ENCODE measurements around the gene MYH11.
A peak's percentile ranks its signal among the peaks of the same experiment; 100 is the strongest.
"Not testable (repeated sequence)": the region's sequence is repeated elsewhere in the genome, so short reads cannot be mapped to it uniquely, and the experiment has no call there.

Gene MYH11

DNA sequence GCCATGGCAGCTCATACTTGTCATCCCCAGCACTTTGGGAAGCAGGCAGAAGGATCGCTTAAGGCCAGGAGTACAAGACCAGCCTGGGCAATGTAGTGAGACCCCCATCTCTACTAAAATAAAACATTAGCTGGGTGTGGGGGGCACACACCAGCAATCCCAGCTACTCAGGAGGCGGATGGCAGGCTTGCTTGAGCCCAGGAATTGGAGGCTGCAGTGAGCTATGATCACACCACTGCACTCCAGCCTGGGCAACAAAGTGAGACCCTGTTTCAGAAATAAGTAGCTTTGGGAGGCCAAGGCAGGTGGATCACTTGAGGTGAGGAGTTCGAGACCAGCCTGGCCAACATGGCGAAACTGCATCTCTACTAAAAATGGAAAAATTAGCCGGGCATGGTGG, 129.1 kb downstream of the MYH11 start:
- DNase-seq; intact Hi-C loops (cut with DNase I): not testable (repeated sequence)

DNA sequence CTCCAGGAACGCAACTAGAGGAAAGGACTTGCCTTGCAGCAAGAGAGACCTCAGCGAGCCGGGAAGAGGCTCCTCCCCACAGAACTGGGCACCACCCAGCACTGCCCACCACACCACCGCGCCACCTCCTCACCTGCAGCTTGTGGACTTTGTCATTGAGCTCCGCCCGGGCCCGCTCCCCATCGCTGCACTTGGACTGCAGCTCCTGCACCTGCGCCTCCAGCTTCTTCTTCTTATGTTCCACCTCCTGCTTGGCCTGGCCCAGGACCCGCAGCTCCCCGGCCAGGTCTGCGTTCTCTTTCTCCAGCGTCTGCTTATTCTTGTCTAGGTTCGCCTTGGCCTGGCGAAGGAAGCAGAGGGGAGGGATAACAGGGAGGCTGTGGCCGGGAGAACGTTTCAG, 130.1 kb downstream of the MYH11 start:
- intact Hi-C loops (cut with DNase I) = no loop called here
- no peak for DNase-seq

DNA sequence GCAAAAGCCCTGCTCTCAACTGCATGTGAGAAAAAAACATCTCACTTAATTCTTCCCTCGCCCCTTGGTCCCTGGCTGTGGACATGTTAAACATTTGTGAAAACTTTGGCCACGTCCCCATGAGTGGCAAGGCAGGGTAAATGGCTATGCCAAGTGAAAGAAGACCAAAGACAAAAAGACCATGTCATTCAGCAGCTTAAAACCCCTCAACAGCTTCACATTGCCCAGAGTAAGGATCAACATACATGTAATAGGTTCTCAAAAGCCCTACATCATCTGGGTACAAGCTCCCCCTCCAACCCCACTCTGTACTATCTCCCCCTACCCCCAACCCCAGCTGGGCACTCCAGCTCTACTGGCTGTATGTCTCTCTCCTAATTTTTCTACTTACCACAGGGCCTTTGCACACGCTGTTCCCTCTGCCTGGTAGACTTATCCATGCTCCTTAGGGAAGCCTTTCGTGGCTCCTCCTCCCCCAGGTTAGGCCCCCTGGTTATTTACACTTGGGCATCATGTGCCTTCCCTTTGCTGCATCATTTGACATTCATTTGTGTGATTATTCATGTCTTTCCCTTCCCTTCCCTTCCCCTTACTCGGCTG, 131.1 kb downstream of the MYH11 start:
- intact Hi-C loops (cut with DNase I) = no loop called here
- no peak for DNase-seq

DNA sequence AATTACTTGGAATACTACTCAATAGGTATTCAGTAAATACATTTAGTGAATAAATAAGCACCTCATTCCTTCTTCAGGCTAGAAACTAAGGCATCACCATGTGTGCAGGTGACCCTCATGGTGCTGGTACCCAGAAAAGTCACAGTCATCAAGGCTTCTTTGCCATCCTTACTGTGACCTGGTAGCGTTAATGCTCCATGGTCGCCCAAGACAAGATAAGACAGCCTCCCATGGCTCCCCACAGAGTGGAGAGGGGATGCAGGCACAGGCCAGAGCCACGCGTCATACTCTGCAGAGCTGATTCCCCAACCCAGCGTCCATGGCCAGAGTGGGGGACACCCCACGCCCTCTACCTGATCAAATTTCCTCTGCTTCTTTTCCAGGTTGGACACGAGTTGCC, 133.0 kb downstream of the MYH11 start:
- no peak for DNase-seq
- intact Hi-C loops (cut with DNase I) = no loop called here

DNA sequence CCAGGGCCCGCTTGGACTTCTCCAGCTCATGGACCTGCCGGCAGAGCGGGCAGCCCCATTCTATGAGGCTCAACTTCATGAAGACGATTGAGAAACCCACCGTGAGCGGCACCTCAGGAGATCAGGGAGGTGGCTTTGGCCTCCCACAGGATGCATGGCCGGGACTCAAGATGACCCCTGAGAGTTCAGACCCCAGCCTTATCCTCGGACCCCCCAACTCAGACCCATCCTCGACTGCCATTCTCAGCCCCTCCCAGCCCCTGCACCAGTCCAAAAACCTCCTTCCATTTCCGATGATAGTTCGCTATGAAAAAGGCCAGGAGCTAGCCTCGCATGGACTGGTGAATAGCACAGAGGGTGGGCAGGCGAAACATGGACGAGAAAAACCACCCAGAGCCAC, 135.8 kb downstream of the MYH11 start:
- intact Hi-C loops (cut with DNase I) = no loop called here
- no peak for DNase-seq

DNA sequence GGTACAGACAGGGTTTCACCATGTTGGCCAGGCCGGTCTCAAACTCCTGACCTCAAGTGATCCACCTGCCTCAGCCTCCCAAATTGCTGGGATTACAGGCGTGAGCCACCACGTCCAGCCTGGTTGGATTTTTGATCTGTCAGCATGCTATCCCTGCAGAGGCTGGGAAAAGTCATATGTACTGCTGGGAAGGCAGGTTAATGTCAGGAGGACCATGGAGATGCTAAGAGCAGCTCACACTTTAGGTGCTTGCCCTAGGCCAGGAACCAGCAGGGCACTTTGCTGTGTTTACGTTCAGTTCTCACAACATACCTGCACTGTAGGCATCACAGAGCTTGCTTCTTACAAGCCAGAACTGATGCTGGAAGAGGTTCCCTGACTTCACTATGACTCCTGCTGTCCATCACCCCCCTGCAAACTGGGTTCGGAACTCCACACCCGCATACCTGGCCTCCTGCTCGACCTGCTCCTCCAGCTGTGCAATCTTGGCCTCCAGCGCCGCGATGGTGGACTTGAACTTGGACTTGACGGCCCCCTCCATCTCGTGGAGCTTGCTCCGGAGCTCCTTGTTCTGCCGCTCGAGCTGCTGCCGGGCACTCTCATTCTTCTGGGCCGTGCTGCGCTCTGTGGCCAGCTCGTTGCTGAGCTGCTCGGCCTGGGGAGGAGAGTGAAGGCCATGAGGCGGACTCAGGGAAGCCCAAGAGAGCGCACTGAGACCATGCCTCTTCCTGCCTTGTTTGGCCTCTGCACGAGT, 140.0 kb downstream of the MYH11 start:
- DNase-seq = no peak
- intact Hi-C loops (cut with DNase I) = no loop called here

DNA sequence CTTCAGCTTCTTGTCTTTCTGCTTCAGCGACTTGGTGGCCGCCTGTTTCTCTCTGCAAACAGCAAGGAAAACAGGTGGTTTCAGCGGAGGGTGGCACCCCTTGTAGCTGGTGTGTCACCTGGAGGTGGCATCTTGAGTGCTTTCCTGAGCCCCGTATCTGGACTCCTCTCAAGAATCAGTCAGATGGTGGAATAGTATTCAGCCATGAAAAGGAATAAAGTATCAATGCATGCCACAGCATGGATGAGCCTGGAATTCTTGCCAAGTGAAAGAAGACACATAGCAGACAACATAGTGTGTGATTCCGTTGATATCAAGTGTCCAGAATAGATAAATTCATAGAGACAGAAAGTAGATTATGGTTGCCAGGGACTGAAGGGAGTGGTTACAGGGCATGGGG, 141.6 kb downstream of the MYH11 start:
- DNase-seq = no peak
- intact Hi-C loops (cut with DNase I) = no loop called here

DNA sequence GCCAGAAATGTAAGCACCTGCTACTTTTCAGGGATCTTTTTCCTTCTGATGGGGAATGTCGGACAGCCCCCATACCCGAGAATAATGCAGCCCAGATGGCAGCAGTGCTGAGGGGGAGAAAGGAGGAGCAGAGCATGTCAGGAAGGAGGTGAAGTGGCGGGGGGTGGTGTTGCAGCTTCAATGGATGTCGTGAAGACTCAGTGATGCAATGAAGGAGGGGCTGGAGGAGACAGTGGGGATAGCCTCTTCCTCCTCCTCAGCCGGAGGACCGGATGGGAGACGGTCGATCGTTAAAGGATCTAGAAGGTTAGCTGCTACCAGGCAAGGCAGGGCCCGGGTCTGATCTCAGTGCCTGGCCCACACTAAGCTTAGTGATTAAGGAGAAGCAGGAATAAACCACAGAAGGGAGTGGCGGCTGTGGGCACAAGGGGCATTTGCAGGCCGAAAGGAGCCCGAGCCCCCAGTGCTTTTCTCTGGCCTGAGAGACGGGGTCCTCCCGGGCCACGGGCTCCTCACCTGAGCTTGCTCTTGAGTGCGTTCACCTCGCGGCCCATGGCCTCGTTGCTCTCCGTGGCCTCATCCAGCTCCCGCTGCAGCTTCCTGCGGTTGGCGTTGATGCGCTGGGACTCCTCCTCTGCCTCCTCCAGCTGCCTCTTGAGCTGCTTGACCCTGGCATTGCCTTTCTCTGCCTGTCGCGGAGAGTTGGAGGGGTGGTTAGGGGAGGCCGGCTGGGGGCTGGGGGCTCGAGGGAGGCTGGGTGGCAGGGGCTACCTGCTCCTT, 142.2 kb downstream of the MYH11 start:
- intact Hi-C loops (cut with DNase I) = no loop called here

DNA sequence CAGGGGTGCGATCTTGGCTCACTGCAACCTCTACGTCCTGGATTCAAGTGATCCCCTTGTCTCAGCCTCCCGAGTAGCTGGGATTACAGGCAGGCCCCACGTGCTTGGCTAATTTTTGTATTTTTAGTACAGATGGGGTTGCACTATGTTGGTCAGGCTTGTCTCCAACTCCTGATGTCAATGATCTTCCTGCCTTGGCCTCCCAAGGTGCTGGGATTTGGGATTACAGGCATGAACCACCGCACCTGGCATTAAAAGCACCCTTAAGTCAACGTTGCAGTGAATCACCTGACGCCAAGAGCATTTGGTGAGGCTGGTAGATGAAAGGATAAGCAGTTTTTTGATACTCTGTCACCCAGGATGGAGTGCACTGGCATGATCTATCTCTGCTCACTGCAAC, 147.8 kb downstream of the MYH11 start:
- intact Hi-C loops (cut with DNase I) = loop anchor here (10.0 kb wide), 3 partner anchors 104 to 284 kb away; no protein-coding TSS in a partner anchor
- no peak for DNase-seq

More for the DNA sequence above, 142.2 kb downstream of the MYH11 start:
- no peak for DNase-seq

DNA sequence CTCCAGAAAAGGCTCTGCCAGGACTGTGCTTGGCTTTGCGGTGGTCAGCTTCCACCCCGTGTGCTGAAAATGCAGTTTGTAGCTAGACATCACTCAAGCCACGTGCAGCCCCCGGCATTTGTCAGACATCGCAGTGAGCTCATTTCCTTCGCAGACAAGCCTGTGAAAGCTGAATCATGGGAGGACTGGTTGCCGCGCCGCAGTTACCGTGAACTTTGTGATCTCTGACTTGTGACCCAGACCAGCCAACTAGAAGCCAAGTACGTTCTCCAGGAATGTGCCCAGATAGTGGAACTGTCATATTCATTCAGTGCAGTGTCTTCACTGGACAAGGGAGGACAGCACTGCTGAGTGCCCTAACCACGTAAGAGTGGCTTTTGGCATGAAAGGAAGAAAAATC, 148.7 kb downstream of the MYH11 start:
- DNase-seq = no peak
- intact Hi-C loops (cut with DNase I) = loop anchor here (10.0 kb wide), 3 partner anchors 103 to 283 kb away; no protein-coding TSS in a partner anchor

DNA sequence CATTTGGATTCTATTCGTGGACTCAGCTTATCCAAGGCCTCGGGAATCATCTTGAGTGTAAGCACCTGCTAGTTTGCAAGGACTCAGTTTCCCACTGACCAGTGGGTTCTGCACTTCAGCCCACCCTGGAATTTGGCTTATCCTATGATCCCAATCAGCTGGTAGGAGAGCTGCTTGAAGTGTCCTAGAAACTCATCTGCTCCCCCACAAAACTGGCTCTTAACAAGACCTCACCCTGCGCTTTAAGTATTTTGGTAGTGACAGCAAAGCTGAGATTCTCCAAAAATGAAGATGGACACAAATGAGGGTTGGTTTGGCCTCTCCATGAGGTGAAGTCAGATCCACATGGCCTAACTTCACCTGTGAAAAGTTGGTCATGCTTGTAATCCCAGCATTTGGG, 149.5 kb downstream of the MYH11 start:
- intact Hi-C loops (cut with DNase I) = loop anchor here (10.0 kb wide), 3 partner anchors 103 to 283 kb away; no protein-coding TSS in a partner anchor
- DNase-seq = no peak

DNA sequence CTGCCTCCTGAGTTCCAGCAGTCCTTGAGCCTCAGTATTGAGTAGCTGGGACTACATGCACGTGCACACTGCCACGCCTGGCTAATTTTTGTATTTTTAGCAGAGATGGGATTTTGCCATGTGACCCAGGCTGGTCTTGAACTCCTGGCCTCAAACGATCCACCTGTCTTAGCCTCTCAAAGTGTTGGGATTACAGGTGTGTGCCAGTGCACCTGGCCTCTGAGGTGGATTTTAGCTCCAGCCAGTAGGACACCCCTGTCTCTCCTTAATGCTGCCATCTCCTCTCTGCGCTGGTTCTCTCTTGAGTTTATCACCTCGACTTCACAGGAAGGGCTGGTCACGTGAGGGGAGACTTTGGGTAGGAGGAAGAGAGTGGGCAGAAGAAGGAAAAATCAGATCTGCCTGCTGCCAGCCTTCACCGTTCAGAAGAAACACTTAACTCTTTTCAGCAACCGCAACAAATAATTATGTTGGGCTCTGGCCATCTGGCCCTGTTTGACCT, 151.7 kb downstream of the MYH11 start:
- no peak for DNase-seq
- intact Hi-C loops (cut with DNase I) = loop anchor here (10.0 kb wide), 3 partner anchors 100 to 280 kb away; no protein-coding TSS in a partner anchor

DNA sequence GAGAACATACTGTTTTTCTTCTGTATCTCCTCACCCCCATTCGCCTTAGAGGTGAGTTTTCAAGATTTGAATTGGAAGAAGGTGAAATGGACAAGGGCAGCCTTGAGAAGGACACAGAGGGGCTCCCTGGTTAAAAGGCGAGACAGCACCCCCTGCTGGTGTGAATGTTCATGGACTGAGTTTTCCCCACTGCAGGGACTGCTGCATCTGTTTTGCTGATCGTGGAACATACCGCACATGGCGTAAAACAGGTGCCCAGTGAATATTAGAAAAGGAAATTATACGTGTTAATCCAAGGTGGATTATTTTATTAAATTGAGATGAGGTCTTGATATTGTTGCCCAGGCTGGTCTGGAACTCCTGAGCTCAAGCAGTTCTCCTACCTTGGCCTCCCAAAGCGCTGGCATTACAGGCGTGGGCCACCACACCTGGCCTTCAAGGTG, 152.3 kb downstream of the MYH11 start:
- peak; percentile 43 to 96 (median 86) for DNase-seq
- intact Hi-C loops (cut with DNase I) = loop anchor here (1.0 to 10.0 kb wide), 4 partner anchors 61 to 280 kb away; partner anchors contain the start of gene MARF1

DNA sequence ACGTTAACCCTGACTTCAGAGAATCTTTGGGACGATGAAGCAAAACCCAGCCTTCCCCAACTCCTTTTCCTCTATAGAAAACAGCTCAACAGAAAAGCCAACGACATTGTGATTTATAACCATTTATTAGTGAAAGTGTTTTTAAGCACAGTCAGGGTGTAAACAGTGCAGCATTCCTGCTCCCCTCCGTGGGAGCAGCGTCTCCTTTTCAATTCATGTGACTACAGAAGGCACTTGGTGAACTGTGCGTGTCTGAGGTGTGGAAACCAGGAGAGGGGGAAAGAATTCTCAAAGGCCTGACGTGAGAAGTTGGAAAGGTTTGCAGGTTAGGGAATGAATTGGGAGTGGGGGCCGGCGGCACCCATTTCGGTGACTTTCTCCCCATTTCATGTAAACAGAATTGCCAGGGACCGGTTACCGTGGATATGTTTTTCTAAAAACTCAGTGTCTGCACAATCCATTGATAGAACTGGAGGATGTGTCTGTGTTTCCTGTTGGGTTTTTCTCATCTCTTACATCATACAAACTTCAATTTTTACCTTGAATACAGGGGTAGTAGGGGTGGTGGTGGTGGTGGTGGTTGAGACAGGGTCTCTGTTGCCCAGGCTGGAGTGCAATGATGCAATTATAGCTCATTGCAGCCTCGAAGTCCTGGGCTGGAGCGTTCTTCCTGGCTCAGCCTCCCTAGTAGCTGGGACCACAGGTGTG, 153.6 kb downstream of the MYH11 start:
- intact Hi-C loops (cut with DNase I) = loop anchor here (10.0 kb wide), 3 partner anchors 98 to 278 kb away; no protein-coding TSS in a partner anchor
- DNase-seq = no peak

DNA sequence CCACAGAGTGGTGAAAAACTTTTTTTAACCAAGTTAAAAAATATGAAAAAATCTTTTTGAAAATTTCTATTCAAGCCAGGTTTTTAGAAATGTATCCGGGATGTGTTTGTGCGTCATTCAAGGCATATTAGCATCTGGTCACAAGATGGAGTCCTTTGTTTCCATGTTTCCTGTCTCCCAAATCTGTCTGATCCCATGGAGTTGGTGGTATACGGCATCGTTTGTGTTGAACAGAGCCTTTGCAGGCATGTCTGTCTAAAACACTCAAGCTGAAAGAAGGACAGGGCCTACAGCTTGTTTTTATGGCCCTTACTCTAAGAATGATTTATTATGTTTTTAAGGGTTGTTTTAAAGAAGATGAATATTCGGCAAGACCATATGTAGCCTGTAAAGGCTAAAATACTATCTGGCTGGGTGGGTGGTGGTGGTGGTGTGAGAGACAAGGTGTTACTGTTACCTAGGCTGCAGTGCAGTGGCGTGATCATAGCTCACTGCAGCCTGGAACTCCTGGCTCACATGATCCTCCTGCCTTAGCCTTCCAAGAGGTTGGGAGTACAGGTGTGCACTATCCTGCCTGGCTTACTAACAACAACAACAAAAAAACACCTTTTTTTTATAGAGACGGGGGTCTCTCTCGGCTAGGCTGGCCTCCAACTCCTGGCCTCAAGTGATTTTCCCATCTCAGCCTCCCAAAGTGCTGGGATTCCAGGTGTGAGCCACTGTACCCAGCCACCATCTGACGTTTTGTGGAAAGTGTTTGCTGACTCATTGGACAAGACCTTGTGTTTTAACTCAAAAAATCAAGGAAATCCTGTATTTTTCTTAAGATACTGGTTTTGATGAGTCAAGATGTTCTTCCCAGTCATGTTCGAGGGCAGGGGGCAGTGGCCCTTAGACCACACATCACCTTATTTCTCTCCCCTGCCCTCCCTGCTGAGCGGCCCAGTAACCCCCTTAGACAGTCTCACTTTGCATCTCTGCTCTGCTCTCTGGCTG, 154.6 kb downstream of the MYH11 start:
- intact Hi-C loops (cut with DNase I) = loop anchor here (10.0 kb wide), 3 partner anchors 97 to 277 kb away; no protein-coding TSS in a partner anchor

DNA sequence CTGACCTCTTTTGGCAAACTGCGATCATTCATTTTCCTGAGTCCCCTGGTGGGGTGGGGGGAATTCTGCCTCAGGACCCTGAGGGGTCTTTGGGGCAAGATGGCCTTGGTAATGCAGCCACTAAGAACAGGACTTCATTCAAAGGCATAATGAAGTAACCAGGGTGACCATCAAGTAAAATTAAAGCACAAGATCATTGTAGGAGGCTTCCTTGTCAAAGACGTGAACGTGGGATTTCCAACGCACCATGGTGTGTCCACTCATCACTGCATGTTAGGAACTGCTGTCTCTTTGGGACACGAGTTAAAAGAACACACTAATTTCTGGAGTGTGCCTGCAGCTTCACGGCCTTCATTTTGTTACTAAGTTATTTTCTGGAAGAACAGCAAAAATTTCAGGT, 155.5 kb downstream of the MYH11 start:
- no peak for DNase-seq
- intact Hi-C loops (cut with DNase I) = loop anchor here (10.0 kb wide), 3 partner anchors 97 to 277 kb away; no protein-coding TSS in a partner anchor

More for the DNA sequence above, 154.6 kb downstream of the MYH11 start:
- no peak for DNase-seq

DNA sequence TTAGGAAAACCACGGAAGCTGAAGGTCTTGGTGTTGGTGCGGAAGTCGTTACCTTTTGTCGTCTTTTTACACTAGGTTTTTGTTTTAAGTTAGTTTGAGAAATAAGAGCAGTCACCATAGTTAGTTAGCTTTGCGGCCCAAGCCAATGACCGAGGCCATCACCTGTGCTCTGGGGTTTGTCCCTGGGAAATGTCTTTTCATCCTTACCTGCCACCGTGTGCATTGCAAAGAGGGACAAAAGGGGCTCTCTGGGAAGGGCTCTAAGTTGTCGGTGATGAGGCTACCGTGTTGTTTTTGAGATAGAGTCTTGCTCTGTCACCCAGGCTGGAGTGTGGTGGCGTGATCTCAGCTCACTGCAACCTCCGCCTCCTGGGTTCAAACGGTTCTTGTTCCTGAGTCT, 157.0 kb downstream of the MYH11 start:
- intact Hi-C loops (cut with DNase I) = loop anchor here (10.0 kb wide), 3 partner anchors 95 to 275 kb away; no protein-coding TSS in a partner anchor
- DNase-seq = peak in 1 of 10 donors; percentile 9

DNA sequence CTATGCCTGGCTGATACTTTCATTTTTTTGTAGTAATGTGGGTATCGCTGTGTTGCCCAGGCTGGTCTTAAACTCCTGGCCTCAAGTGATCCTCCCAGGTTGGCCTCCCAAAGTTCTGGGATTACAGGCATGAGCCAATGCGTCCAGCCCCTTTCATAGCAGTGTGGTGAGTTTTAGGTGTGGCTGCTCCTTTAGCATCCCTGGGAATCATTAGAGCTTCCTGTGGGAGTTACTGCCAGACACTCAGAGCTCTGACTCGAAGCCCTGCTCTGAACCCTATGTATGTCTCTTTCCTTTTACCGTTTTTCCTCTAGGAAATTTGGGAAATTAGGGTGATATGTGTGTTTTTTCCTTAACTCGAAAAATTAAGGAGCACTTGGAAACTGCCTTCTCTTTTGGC, 162.3 kb downstream of the MYH11 start:
- intact Hi-C loops (cut with DNase I) = no loop called here

DNA sequence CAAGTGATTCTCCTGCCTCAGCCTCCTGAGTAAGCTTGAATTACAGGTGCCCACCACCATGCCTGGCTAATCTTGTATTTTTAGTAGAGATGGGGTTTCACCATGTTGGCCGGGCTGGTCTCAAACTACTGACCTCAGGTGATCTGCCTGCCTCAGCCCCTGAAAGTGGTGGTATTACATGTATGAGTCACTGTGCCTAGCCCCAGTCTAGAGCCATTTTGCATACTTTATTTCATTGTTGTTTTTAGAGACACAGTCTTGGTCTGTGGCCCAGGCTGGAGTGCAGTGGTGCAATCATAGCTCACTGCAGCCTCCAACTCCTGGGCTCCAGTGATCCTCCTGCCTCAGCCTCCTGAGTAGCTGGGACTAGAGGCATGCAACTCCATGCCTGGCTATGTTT, 164.3 kb downstream of the MYH11 start:
- intact Hi-C loops (cut with DNase I) = not testable (repeated sequence)

More for the DNA sequence above, 162.3 kb downstream of the MYH11 start:
- DNase-seq = no peak

More for the DNA sequence above, 164.3 kb downstream of the MYH11 start:
- not testable (repeated sequence) for DNase-seq

Measured in posterior cingulate gyrus (tissue), 11 donors.